ENCODE data around the gene PCDHB6.
"Not testable (repeated sequence)": the region's sequence is repeated elsewhere in the genome, so short reads cannot be mapped to it uniquely, and the experiment has no call there.

Gene PCDHB6

GRCh38 chr5:141157901-141158300 lies 8.0 kb downstream of the PCDHB6 start:
- not testable (repeated sequence) for DNase-seq

GRCh38 chr5:141172381-141173204 lies 22.7 kb downstream of the PCDHB6 start, which contains the start of gene PCDHB7:
TSS of gene PCDHB7 (plus strand) at chr5:141172644. CDS start at chr5:141172836, 192 bp downstream.
- DNase-seq = peak in 2 of 58 donors; percentile 11

GRCh38 chr5:141174291-141175104 lies 24.6 kb downstream of the PCDHB6 start:
- DNase-seq = not testable (repeated sequence)

- DNase-seq = no peak
Observed at GRCh38 chr5:141175933-141176332, 26.1 kb downstream of the PCDHB6 start.

- DNase-seq = not testable (repeated sequence)
Observed at GRCh38 chr5:141177577-141178191, 27.8 kb downstream of the PCDHB6 start, which contains the start of gene PCDHB8. TSS of gene PCDHB8 (plus strand) at chr5:141177790. CDS start at chr5:141178035, 245 bp downstream.

GRCh38 chr5:141179371-141179770 lies 29.5 kb downstream of the PCDHB6 start:
- DNase-seq = not testable (repeated sequence)

GRCh38 chr5:141179876-141180275 lies 30.0 kb downstream of the PCDHB6 start:
- not testable (repeated sequence) for DNase-seq

- DNase-seq = no peak
Observed at GRCh38 chr5:141180313-141180712, 30.5 kb downstream of the PCDHB6 start.

- peak in 10 of 58 donors; percentile 5 to 35 (median 16) for DNase-seq
Observed at GRCh38 chr5:141182248-141182647, 32.4 kb downstream of the PCDHB6 start, which contains the start of gene PCDHB16. TSS of gene PCDHB16 (plus strand) at chr5:141182387. CDS start at chr5:141182560, 173 bp downstream.

GRCh38 chr5:141184117-141184855 lies 34.4 kb downstream of the PCDHB6 start:
- DNase-seq = not testable (repeated sequence)

- DNase-seq = peak in 1 of 58 donors; percentile 8
Observed at GRCh38 chr5:141186897-141187512, 37.1 kb downstream of the PCDHB6 start, which contains the start of gene PCDHB9. TSS of gene PCDHB9 (plus strand) at chr5:141187161. CDS start at chr5:141187319, 158 bp downstream.

- not testable (repeated sequence) for DNase-seq
Observed at GRCh38 chr5:141188682-141189081, 38.8 kb downstream of the PCDHB6 start.

- not testable (repeated sequence) for DNase-seq
Observed at GRCh38 chr5:141189131-141189530, 39.3 kb downstream of the PCDHB6 start.

- DNase-seq = peak in 8 of 58 donors; percentile 3 to 26 (median 14)
Observed at GRCh38 chr5:141192110-141192725, 42.4 kb downstream of the PCDHB6 start, which contains the start of gene PCDHB10. TSS of gene PCDHB10 (plus strand) at chr5:141192353. CDS start at chr5:141192553, 200 bp downstream.

GRCh38 chr5:141194332-141194731 lies 44.5 kb downstream of the PCDHB6 start:
- DNase-seq = not testable (repeated sequence)

GRCh38 chr5:141196363-141196762 lies 46.5 kb downstream of the PCDHB6 start:
- DNase-seq = no peak

GRCh38 chr5:141199359-141200235 lies 49.7 kb downstream of the PCDHB6 start, which contains the start of gene PCDHB11:
TSS of gene PCDHB11 (plus strand) at chr5:141199627. CDS start at chr5:141199775, 148 bp downstream.
- no peak for DNase-seq

- not testable (repeated sequence) for DNase-seq
Observed at GRCh38 chr5:141201126-141201525, 51.3 kb downstream of the PCDHB6 start.
